Right lobe of liver (tissue), 6 donors: ENCODE measurements around the gene KRT72. TPM values are rescaled to one million over a fixed set of nuclear protein-coding genes. Genes with fewer than 3 reads are reported as not detected.

ENCODE experiments used
- ATAC-seq, 4 donors: fragments of 200-7000 bp; cut with Tn5 transposase; one replicate each; pipeline ENCODE4 v1.9.1; 2020; ENCODE audit warnings: mild to moderate bottlenecking in 4 of 4, moderate library complexity in 4 of 4
- DNase-seq, 3 donors: peaks; one replicate each; pipeline ENCODE4 v3.0.0-alpha.2; 2020
- H3K27ac ChIP-seq, 3 donors: fragments of 200-600 bp; one replicate each; pipeline ENCODE4 v1.8.0; 2022
- H3K27me3 ChIP-seq, 2 donors: fragments of 200-600 bp; one replicate each; pipeline ENCODE4 v1.8.0; 2022
- H3K36me3 ChIP-seq, 4 donors: fragments of 200-600 bp; sonication (generic) in 1 of 4; one replicate each; pipeline versions ENCODE4 v1.5.1 to v1.8.0; 2017 to 2022; ENCODE audit warnings: control low read depth in 1 of 4
- H3K4me1 ChIP-seq, 4 donors: fragments of 200-600 bp; sonication (generic) in 1 of 4; one replicate each; pipeline versions ENCODE4 v1.5.1 to v1.8.0; 2017 to 2022; ENCODE audit warnings: control low read depth in 1 of 4
- H3K4me3 ChIP-seq, 3 donors: fragments of 200-600 bp; one replicate each; pipeline ENCODE4 v1.8.0; 2022
- H3K9me3 ChIP-seq, 4 donors: fragments of 200-600 bp; sonication (generic) in 1 of 4; one replicate each; pipeline versions ENCODE4 v1.5.1 to v1.8.0; 2017 to 2022; ENCODE audit warnings: control low read depth in 1 of 4
- CTCF ChIP-seq, 4 donors: fragments of 200-600 bp in 3 of 4; fragments of 450-650 bp in 1 of 4; IDR thresholded peaks; one replicate each; pipeline versions ENCODE4 v1.5.1 to v1.8.0; 2016 to 2022; ENCODE audit warnings: antibody characterized with exemption in 4 of 4, mild to moderate bottlenecking in 2 of 4
- POLR2A ChIP-seq: fragments of 450-650 bp; IDR thresholded peaks from one replicate; pipeline ENCODE4 v1.6.1; 2017; ENCODE audit warnings: antibody characterized with exemption, mild to moderate bottlenecking
- WGBS: methylation state at CpG from one replicate; pipeline ENCODE4 v1.1.6; 2018; ENCODE audit warnings: low coverage, low lambda C conversion rate; ENCODE audit not compliant: insufficient coverage; ENCODE audit errors: missing lambda C conversion rate; 5-methylcytosine and 5-hydroxymethylcytosine counted together
- intact Hi-C, 2 donors: fragments of 100-400 bp; cut with DNase I; formaldehyde crosslinking; loops; one replicate each; pipeline versions ENCODE4 v1.11.2 to v1.14.1; 2022
- total RNA-seq, 6 experiments: library from RNA; depleted of rRNA in 2 of 6; stranded (reverse); fragments of >200 nt in 2 of 6; fragmentation: NEBNext Ultra II Directional in 3 of 6; extraction: Animal tissue kit (Norgen Biotek cat#: 25700) in 3 of 6; gene quantifications; one replicate each; pipeline versions ENCODE4 v1.1.0 to v1.2.4, GENCODE V29; 2016 to 2023
- donor health status: DM: no; HTN: yes; CAD: no.
- donor health status: DM: no; HTN: no; CAD: no.
- donor health status: DM: no; HTN: no; CAD: no.
- donor health status: DM: no; HTN: yes; CAD: no.
- donor health status: DM: no; HTN: yes; CAD: no.

Gene KRT72
- total RNA-seq, 6 experiments from 2014 or later = not detected

GRCh38 chr12:52579468-52580465, 21.5 kb downstream of the KRT72 start:
- Histone ChIP-seq H3K27me3 (no peaks in the 10 kb centered on the region), H3K27ac (no peak overlapping the region), H3K36me3 (no peaks in the 10 kb centered on the region), H3K4me3 (no peak overlapping the region), H3K4me1 (no peaks in the 10 kb centered on the region), H3K9me3 (no peaks in the 10 kb centered on the region)
- WGBS = 69% methylated on average over 6 of the region's 10 CpGs
- DNase-seq (no peak), ATAC-seq (no peak)
- TF ChIP-seq CTCF (IDR thresholded peaks at IDR 0.05) (no peak), POLR2A (no peak)
- intact Hi-C loops = loop anchor here in 1 of 2 donors (2.0 to 10.0 kb wide), 2 partner anchors 299 to 395 kb away; no protein-coding TSS in a partner anchor

- no peak for ATAC-seq
- no peak overlapping the region for H3K27ac ChIP-seq
- H3K9me3 ChIP-seq = no peaks in the 10 kb centered on the region
- H3K4me1 ChIP-seq = no peaks in the 10 kb centered on the region
- DNase-seq = no peak
- TF ChIP-seq POLR2A (no peak), CTCF (IDR thresholded peaks at IDR 0.05) (no peak)
- H3K36me3 ChIP-seq = no peaks in the 10 kb centered on the region
- H3K4me3 ChIP-seq = no peak overlapping the region
- intact Hi-C loops = loop anchor here in 1 of 2 donors (10.0 kb wide), 1 partner anchor 396 kb away; no protein-coding TSS in a partner anchor
- H3K27me3 ChIP-seq = no peaks in the 10 kb centered on the region
- 68% methylated on average over 3 of the region's 3 CpGs for WGBS
These were observed 22.8 kb downstream of the KRT72 start for GRCh38 chr12:52578469-52578868.

GRCh38 chr12:52577316-52577715, 23.9 kb downstream of the KRT72 start:
- H3K36me3 ChIP-seq = no peaks in the 10 kb centered on the region
- no peaks in the 10 kb centered on the region for H3K27me3 ChIP-seq
- no peak for TF ChIP-seq CTCF (IDR thresholded peaks at IDR 0.05)
- no peak for TF ChIP-seq POLR2A
- WGBS = 77% methylated on average over 4 of the region's 8 CpGs
- intact Hi-C loops = loop anchor here in 1 of 2 donors (10.0 kb wide), 1 partner anchor 397 kb away; no protein-coding TSS in a partner anchor
- no peak for DNase-seq
- no peak overlapping the region for H3K4me3 ChIP-seq
- no peaks in the 10 kb centered on the region for H3K9me3 ChIP-seq
- no peaks in the 10 kb centered on the region for H3K4me1 ChIP-seq
- no peak for ATAC-seq
- H3K27ac ChIP-seq = no peak overlapping the region

- no peaks in the 10 kb centered on the region for H3K27me3 ChIP-seq
- no peak overlapping the region for H3K27ac ChIP-seq
- WGBS = 95% methylated on average over 3 of the region's 3 CpGs
- H3K9me3 ChIP-seq = no peaks in the 10 kb centered on the region
- no peak for ATAC-seq
- intact Hi-C loops = loop anchor here in 1 of 2 donors (10.0 kb wide), 1 partner anchor 399 kb away; no protein-coding TSS in a partner anchor
- H3K4me1 ChIP-seq = no peaks in the 10 kb centered on the region
- TF ChIP-seq CTCF (IDR thresholded peaks at IDR 0.05) = no peak
- no peak for TF ChIP-seq POLR2A
- DNase-seq = no peak
- no peak overlapping the region for H3K4me3 ChIP-seq
- no peaks in the 10 kb centered on the region for H3K36me3 ChIP-seq
These were observed 25.3 kb downstream of the KRT72 start for GRCh38 chr12:52575948-52576347.
